Small intestine (tissue), 7 donors: ENCODE measurements around the gene ICE2. TPM values are rescaled to one million over a fixed set of nuclear protein-coding genes. Genes with fewer than 3 reads are reported as not detected.

ENCODE experiments used
- DNase-seq, 2 donors: peaks; one replicate each; pipeline versions ENCODE4 v3.0.0 to v3.0.0-alpha.2; 2013
- FAIRE-seq: peaks from 2 replicates; lab custom pipeline; 2012; peaks lifted over from hg19 to GRCh38; lab: Jason Lieb, UNC
- H3K27ac ChIP-seq, 3 donors: one replicate each; pipeline ENCODE4 v1.5.1; 2013; ENCODE audit warnings: low read length in 2 of 3, mild to moderate bottlenecking in 2 of 3, control low read depth in 1 of 3, inconsistent platforms in 1 of 3, low read depth in 1 of 3, moderate library complexity in 1 of 3
- H3K27me3 ChIP-seq, 3 donors: one replicate each; pipeline ENCODE4 v1.6.1; 2013; ENCODE audit warnings: low read length in 3 of 3, inconsistent platforms in 1 of 3; ENCODE audit not compliant: control insufficient read depth in 3 of 3, insufficient read depth in 3 of 3
- H3K36me3 ChIP-seq, 3 donors: one replicate each; pipeline ENCODE4 v1.6.1; 2013; ENCODE audit warnings: low read length in 3 of 3, inconsistent platforms in 1 of 3, low read depth in 1 of 3, mild to moderate bottlenecking in 1 of 3, moderate library complexity in 1 of 3; ENCODE audit not compliant: control insufficient read depth in 3 of 3, insufficient read depth in 2 of 3
- H3K4me1 ChIP-seq, 3 donors: one replicate each; pipeline ENCODE4 v1.6.1; 2013; ENCODE audit warnings: low read length in 2 of 3, inconsistent platforms in 1 of 3, low read depth in 1 of 3, mild to moderate bottlenecking in 1 of 3, moderate library complexity in 1 of 3; ENCODE audit not compliant: control insufficient read depth in 3 of 3, insufficient read depth in 2 of 3
- H3K4me3 ChIP-seq, 3 donors: one replicate each; pipeline ENCODE4 v1.5.1; 2013; ENCODE audit warnings: low read length in 3 of 3, control low read depth in 1 of 3, inconsistent platforms in 1 of 3, low read depth in 1 of 3, mild to moderate bottlenecking in 1 of 3, moderate library complexity in 1 of 3
- H3K9me3 ChIP-seq, 2 donors: one replicate each; pipeline ENCODE4 v1.6.1; 2013; ENCODE audit warnings: low read depth in 1 of 2, low read length in 1 of 2; ENCODE audit not compliant: control insufficient read depth in 2 of 2, insufficient read depth in 1 of 2
- WGBS, 3 donors: extraction: QIAGEN DNeasy Blood & Tissue Kit; methylation state at CpG; one replicate each; pipeline ENCODE4 v1.1.7; 2013; 5-methylcytosine and 5-hydroxymethylcytosine counted together
- polyA plus RNA-seq, 4 donors: library from polyadenylated mRNA; stranded (reverse) in 3 of 4; unstranded in 1 of 4; fragments of 200-250 nt in 3 of 4; fragments of 120-200 nt in 1 of 4; gene quantifications; one replicate each; pipeline versions ENCODE4 v1.2.1 to v1.2.3, GENCODE V29; 2013
- donor health status: healthy with polysubstance abuse.
- donor health status: control.
- donor health status: control.
- donor health status: Bipolar disorder and iron deficiency.
- donor health status: healthy.

ICE2 gene
- polyA plus RNA-seq, 4 donors, result 4.3 to 41.0 (median 10.0) TPM

- H3K4me1 ChIP-seq, result peaks cover 0 to 3% (median 0%) of the 10 kb centered on the region in 3 donors
- no peaks in the 10 kb centered on the region for H3K27me3 ChIP-seq
- WGBS, 3 donors, result 61 to 70% (median 68%) methylated on average over 2 of the region's 2 CpGs
- FAIRE-seq, result no peak
- H3K9me3 ChIP-seq, result no peaks in the 10 kb centered on the region
- no peak for DNase-seq
- H3K4me3 ChIP-seq, result no peak overlapping the region
- no peak overlapping the region for H3K27ac ChIP-seq
- peaks cover 0 to 11% (median 7%) of the 10 kb centered on the region in 3 donors for H3K36me3 ChIP-seq
Measured at GRCh38 chr15:60426870-60427508, 52.0 kb downstream of the ICE2 start.

GRCh38 chr15:60425461-60425860 is 53.5 kb downstream of the ICE2 start:
- no peak for FAIRE-seq
- Histone ChIP-seq H3K9me3 (no peaks in the 10 kb centered on the region), H3K27me3 (no peaks in the 10 kb centered on the region), H3K36me3 (peaks cover 0 to 9% (median 3%) of the 10 kb centered on the region in 3 donors), H3K4me1 (peaks cover 0 to 3% (median 0%) of the 10 kb centered on the region in 3 donors), H3K27ac (peak overlapping the region in 1 of 3 donors; percentile 3), H3K4me3 (no peak overlapping the region)
- peak in 1 of 2 donors; percentile 67 for DNase-seq
- WGBS, 3 donors, result 46 to 62% (median 48%) methylated on average over 2 of the region's 2 CpGs

DNA sequence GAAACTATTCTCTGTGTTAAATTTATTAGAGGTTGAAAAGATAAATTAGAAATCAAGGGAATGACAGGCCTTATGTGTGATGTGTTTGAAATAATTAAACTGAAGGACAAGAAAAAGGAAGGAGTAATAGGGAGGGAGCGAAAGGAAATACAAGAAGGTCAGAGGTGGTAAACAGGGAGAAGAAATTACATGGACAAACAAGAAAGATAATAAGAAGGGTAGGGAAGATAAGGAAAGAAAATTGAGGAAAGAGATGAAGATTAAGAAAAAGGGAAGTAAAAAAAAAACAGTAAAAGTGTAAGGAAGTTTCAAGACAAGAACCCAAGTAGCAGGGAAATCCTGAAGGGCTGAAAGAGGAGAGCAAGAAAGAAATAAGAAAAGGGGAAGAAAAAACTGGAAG is 54.9 kb downstream of the ICE2 start:
- FAIRE-seq (no peak), DNase-seq (no peak)
- 86 to 94% (median 92%) methylated on average over 1 of the region's 1 CpG for WGBS, 3 donors
- H3K27me3 ChIP-seq, result no peaks in the 10 kb centered on the region
- peaks cover 0 to 8% (median 3%) of the 10 kb centered on the region in 3 donors for H3K4me1 ChIP-seq
- H3K9me3 ChIP-seq, result no peaks in the 10 kb centered on the region
- H3K27ac ChIP-seq, result peak overlapping the region in 1 of 3 donors; percentile 25
- H3K36me3 ChIP-seq, result peaks cover 0 to 9% (median 3%) of the 10 kb centered on the region in 3 donors
- no peak overlapping the region for H3K4me3 ChIP-seq

- WGBS, 3 donors, result 26 to 39% (median 37%) methylated on average over 2 of the region's 2 CpGs
- H3K36me3 ChIP-seq, result peaks cover 0 to 9% (median 3%) of the 10 kb centered on the region in 3 donors
- H3K4me1 ChIP-seq, result peaks cover 0 to 9% (median 3%) of the 10 kb centered on the region in 3 donors
- H3K9me3 ChIP-seq, result no peaks in the 10 kb centered on the region
- H3K4me3 ChIP-seq, result no peak overlapping the region
- FAIRE-seq (no peak), DNase-seq (peak in 1 of 2 donors; percentile 61)
- H3K27me3 ChIP-seq, result no peaks in the 10 kb centered on the region
- peak overlapping the region in 1 of 3 donors; percentile 25 for H3K27ac ChIP-seq
Measured at GRCh38 chr15:60423537-60423936, 55.4 kb downstream of the ICE2 start.

- Histone ChIP-seq H3K27ac (no peak overlapping the region), H3K4me3 (no peak overlapping the region), H3K9me3 (no peaks in the 10 kb centered on the region), H3K36me3 (peaks cover 0 to 5% (median 3%) of the 10 kb centered on the region in 3 donors), H3K4me1 (peaks cover 2 to 9% (median 3%) of the 10 kb centered on the region in 3 donors), H3K27me3 (no peaks in the 10 kb centered on the region)
- 83 to 90% (median 89%) methylated on average over 1 of the region's 1 CpG for WGBS, 3 donors
- no peak for FAIRE-seq
- no peak for DNase-seq
Measured at GRCh38 chr15:60421544-60421943, 57.4 kb downstream of the ICE2 start.

DNA sequence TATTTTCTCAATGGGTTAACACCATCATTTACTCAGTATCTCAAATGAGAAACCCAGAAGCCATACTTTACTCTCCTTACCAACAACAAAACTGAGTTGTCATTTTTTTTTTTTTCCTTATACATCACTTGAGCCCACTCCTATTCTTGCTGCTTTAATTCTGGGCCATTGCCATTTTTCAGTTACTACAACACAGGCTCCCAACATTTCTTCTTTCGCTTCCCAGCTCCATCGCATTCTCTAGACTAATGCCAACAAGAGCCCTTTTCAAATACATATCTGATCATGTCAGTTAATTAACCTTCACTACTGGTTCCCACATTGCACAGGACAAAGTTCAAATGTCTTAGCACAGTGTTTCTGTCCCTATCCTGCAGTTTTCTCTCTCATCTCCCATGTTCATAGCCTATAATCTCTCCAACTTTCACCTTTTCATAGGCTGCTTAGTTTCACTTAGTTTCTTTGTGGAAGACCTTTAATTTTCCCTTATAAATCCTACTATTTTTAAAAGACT is 58.7 kb downstream of the ICE2 start:
- 23 to 51% (median 43%) methylated on average over 2 of the region's 2 CpGs for WGBS, 3 donors
- H3K4me1 ChIP-seq, result peaks cover 2 to 5% (median 3%) of the 10 kb centered on the region in 3 donors

GRCh38 chr15:60419753-60420152 is 59.2 kb downstream of the ICE2 start:
- Histone ChIP-seq H3K27ac (peak overlapping the region in 1 of 3 donors; percentile 46), H3K4me3 (no peak overlapping the region), H3K4me1 (peaks cover 2 to 5% (median 3%) of the 10 kb centered on the region in 3 donors), H3K27me3 (no peaks in the 10 kb centered on the region), H3K9me3 (no peaks in the 10 kb centered on the region), H3K36me3 (peaks cover 0 to 5% (median 3%) of the 10 kb centered on the region in 3 donors)
- WGBS, 3 donors, result 29 to 59% (median 45%) methylated on average over 2 of the region's 2 CpGs
- peak in 1 of 2 donors; percentile 33 for DNase-seq
- FAIRE-seq, result no peak

More for the DNA sequence above, 58.7 kb downstream of the ICE2 start:
- DNase-seq (peak; percentile 66 to 80), FAIRE-seq (no peak)
- H3K9me3 ChIP-seq, result no peaks in the 10 kb centered on the region
- H3K4me3 ChIP-seq, result no peak overlapping the region
- no peaks in the 10 kb centered on the region for H3K27me3 ChIP-seq
- peak overlapping the region in 2 of 3 donors; percentile 46 to 49 for H3K27ac ChIP-seq
- H3K36me3 ChIP-seq, result peaks cover 0 to 5% (median 3%) of the 10 kb centered on the region in 3 donors

DNA sequence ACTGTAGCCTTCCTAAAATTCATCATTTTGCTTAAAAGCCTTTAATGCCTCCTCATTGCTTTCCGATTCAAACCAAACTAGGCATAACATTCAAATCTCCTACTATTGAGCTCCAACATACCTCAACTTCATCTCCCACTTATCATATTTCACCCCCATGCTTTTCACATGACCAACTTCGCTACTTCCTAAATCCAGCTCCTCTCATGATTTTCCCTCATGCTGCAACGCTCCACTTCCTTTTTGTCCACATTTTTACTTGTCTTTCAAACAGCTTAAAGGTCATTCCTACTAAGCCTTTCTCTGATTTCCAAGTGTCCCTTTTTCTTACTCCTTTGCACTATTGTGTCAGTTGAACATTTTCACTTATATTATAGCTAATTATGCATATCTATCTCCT is 60.8 kb downstream of the ICE2 start:
- no peak for FAIRE-seq
- no peak overlapping the region for H3K27ac ChIP-seq

More for the DNA sequence above, 60.8 kb downstream of the ICE2 start:
- no peak overlapping the region for H3K4me3 ChIP-seq
- no peaks in the 10 kb centered on the region for H3K27me3 ChIP-seq
- no peak for DNase-seq
- peaks cover 0 to 5% (median 3%) of the 10 kb centered on the region in 3 donors for H3K36me3 ChIP-seq
- WGBS, 3 donors, result 92 to 98% (median 93%) methylated on average over 3 of the region's 3 CpGs
- no peaks in the 10 kb centered on the region for H3K9me3 ChIP-seq
- H3K4me1 ChIP-seq, result peaks cover 2 to 5% (median 3%) of the 10 kb centered on the region in 3 donors
